Measurements from ENCODE around the gene ZNF219.

- TF ChIP-seq CTCF (IDR thresholded peaks at IDR 0.05) (no peak), MAX (CRISPR knock-in tag; IDR thresholded peaks at IDR 0.05) (no peak), MLX (CRISPR knock-in tag; IDR thresholded peaks at IDR 0.05) (no peak), JUN (CRISPR knock-in tag; IDR thresholded peaks at IDR 0.05) (no peak), ELF4 (CRISPR knock-in tag; IDR thresholded peaks at IDR 0.05; ENCODE audit: low read depth) (no peak), ESRRA (CRISPR knock-in tag; IDR thresholded peaks at IDR 0.05; ENCODE audit: borderline replicate concordance) (no peak), ATF2 (CRISPR knock-in tag; IDR thresholded peaks at IDR 0.05; ENCODE audit: borderline replicate concordance, low read depth) (no peak), ARID4B (CRISPR knock-in tag; IDR thresholded peaks at IDR 0.05; ENCODE audit: borderline replicate concordance) (no peak), SMAD3 (CRISPR knock-in tag; IDR thresholded peaks at IDR 0.05; ENCODE audit: borderline replicate concordance) (no peak), STAT6 (CRISPR knock-in tag; conservative IDR thresholded peaks at IDR 0.05; ENCODE audit: low read depth) (no peak), ATF3 (CRISPR knock-in tag; conservative IDR thresholded peaks at IDR 0.05) (no peak), RELA (CRISPR knock-in tag; IDR thresholded peaks at IDR 0.05; ENCODE audit: borderline replicate concordance) (no peak), TCF7 (CRISPR knock-in tag; IDR thresholded peaks at IDR 0.05; ENCODE audit: low read depth) (no peak)
Observed at GRCh38 chr14:21084998-21085853, 13.2 kb downstream of the ZNF219 start.

All from WTC11 (cell line).